Measurements from ENCODE around the gene ZNF791. TPM values are rescaled to one million over a fixed set of nuclear protein-coding genes. Genes with fewer than 3 reads are reported as not detected.
"Not testable (repeated sequence)": the region's sequence is repeated elsewhere in the genome, so short reads cannot be mapped to it uniquely, and the experiment has no call there.

ZNF791 gene
- total and polyA plus RNA-seq, 8 donors = 4.7 to 33.0 (median 18.4) TPM

GRCh38 chr19:12642506-12642905 is 31.8 kb downstream of the ZNF791 start:
- no peak overlapping the region for H3K4me3 ChIP-seq
- H3K36me3 ChIP-seq = peaks cover 0 to 11% (median 0%) of the 10 kb centered on the region in 4 donors
- no peak for DNase-seq
- intact Hi-C loops (cut with DNase I; ENCODE audit: low total_unique reads) = no loop called here
- H3K27me3 ChIP-seq = no peaks in the 10 kb centered on the region
- H3K4me1 ChIP-seq = peaks cover 10 to 19% (median 15%) of the 10 kb centered on the region in 4 donors
- no peak overlapping the region for H3K27ac ChIP-seq
- WGBS, 5 donors = 89 to 95% (median 93%) methylated on average over 21 to 26 of the region's 26 CpGs
- no peaks in the 10 kb centered on the region for H3K9me3 ChIP-seq
- no peak for TF ChIP-seq CTCF (IDR thresholded peaks at IDR 0.05)
- no peak for TF ChIP-seq EP300 (IDR thresholded peaks at IDR 0.05)
- no peak for TF ChIP-seq POLR2A (IDR thresholded peaks at IDR 0.05)
- TF ChIP-seq POLR2AphosphoS5 (IDR thresholded peaks at IDR 0.05) = no peak

GRCh38 chr19:12643716-12644115 is 33.0 kb downstream of the ZNF791 start:
- intact Hi-C loops (cut with DNase I; ENCODE audit: low total_unique reads); H3K27me3 ChIP-seq; DNase-seq: not testable (repeated sequence)

GRCh38 chr19:12646551-12646950 is 35.8 kb downstream of the ZNF791 start:
- Histone ChIP-seq H3K4me1 (peaks cover 10 to 19% (median 17%) of the 10 kb centered on the region in 4 donors), H3K36me3 (peaks cover 0 to 22% (median 4%) of the 10 kb centered on the region in 4 donors), H3K27ac (no peak overlapping the region), H3K27me3 (no peaks in the 10 kb centered on the region), H3K4me3 (no peak overlapping the region), H3K9me3 (no peaks in the 10 kb centered on the region)
- intact Hi-C loops (cut with DNase I; ENCODE audit: low total_unique reads) = no loop called here
- TF ChIP-seq POLR2AphosphoS5 (IDR thresholded peaks at IDR 0.05) (no peak), POLR2A (IDR thresholded peaks at IDR 0.05) (no peak), EP300 (IDR thresholded peaks at IDR 0.05) (no peak), CTCF (IDR thresholded peaks at IDR 0.05) (no peak)
- no peak for DNase-seq
- whole genome bisulfite sequencing, 5 donors = 88 to 94% (median 90%) methylated on average over 10 of the region's 10 CpGs

More at GRCh38 chr19:12643716-12644115, 33.0 kb downstream of the ZNF791 start:
- Histone ChIP-seq H3K4me1 (peaks cover 20 to 31% (median 27%) of the 10 kb centered on the region in 4 donors), H3K36me3 (peaks cover 0 to 11% (median 0%) of the 10 kb centered on the region in 4 donors)
- not testable (repeated sequence) for H3K27ac ChIP-seq, H3K9me3 ChIP-seq, H3K4me3 ChIP-seq
- WGBS, 5 donors = 93 to 95% (median 93%) methylated on average over 14 of the region's 14 CpGs

- no peaks in the 10 kb centered on the region for H3K27me3 ChIP-seq
- WGBS, 5 donors = 43 to 61% (median 51%) methylated on average over 8 of the region's 8 CpGs
These were observed 36.3 kb downstream of the ZNF791 start for GRCh38 chr19:12647047-12647446.

More at GRCh38 chr19:12647047-12647446, 36.3 kb downstream of the ZNF791 start:
- intact Hi-C loops (cut with DNase I; ENCODE audit: low total_unique reads) = no loop called here
- no peak for DNase-seq
- Histone ChIP-seq H3K36me3 (peaks cover 0 to 27% (median 9%) of the 10 kb centered on the region in 4 donors), H3K9me3 (no peaks in the 10 kb centered on the region), H3K4me3 (peak overlapping the region; percentile 41 to 48 (median 44)), H3K27ac (peak overlapping the region in 1 of 5 donors; percentile 34), H3K4me1 (peaks cover 10 to 19% (median 17%) of the 10 kb centered on the region in 4 donors)
- no peak for TF ChIP-seq EP300 (IDR thresholded peaks at IDR 0.05)
- no peak for TF ChIP-seq CTCF (IDR thresholded peaks at IDR 0.05)
- no peak for TF ChIP-seq POLR2AphosphoS5 (IDR thresholded peaks at IDR 0.05)
- no peak for TF ChIP-seq POLR2A (IDR thresholded peaks at IDR 0.05)

Data from stomach (tissue), 9 donors.